Stomach smooth muscle (tissue), 2 donors: ENCODE results near the gene DLK1.

ENCODE experiments used
- H3K27ac ChIP-seq: one replicate; pipeline ENCODE4 v1.7.0; 2013; ENCODE audit warnings: mild to moderate bottlenecking, low read length, inconsistent platforms
- H3K27me3 ChIP-seq, 2 donors: one replicate each; pipeline ENCODE4 v1.7.0; 2013; ENCODE audit warnings: low read length in 2 of 2; ENCODE audit not compliant: insufficient read depth in 2 of 2, control insufficient read depth in 1 of 2
- H3K36me3 ChIP-seq, 2 donors: one replicate each; pipeline ENCODE4 v1.7.0; 2013; ENCODE audit warnings: low read length in 2 of 2; ENCODE audit not compliant: control insufficient read depth in 2 of 2, insufficient read depth in 2 of 2
- H3K4me1 ChIP-seq: one replicate; pipeline ENCODE4 v1.7.0; 2013; ENCODE audit warnings: low read length; ENCODE audit not compliant: control insufficient read depth, insufficient read depth
- H3K4me3 ChIP-seq, 2 donors: one replicate each; pipeline ENCODE4 v1.7.0; 2013; ENCODE audit warnings: low read length in 2 of 2
- H3K9ac ChIP-seq, 2 donors: one replicate each; pipeline ENCODE4 v1.7.0; 2013; ENCODE audit warnings: low read length in 2 of 2, mild to moderate bottlenecking in 1 of 2
- H3K9me3 ChIP-seq, 2 donors: one replicate each; pipeline ENCODE4 v1.7.0; 2013; ENCODE audit warnings: low read length in 2 of 2; ENCODE audit not compliant: control insufficient read depth in 2 of 2
- donor health status: healthy.
- donor health status: Pancreatic carcinoma.

DLK1 gene

GRCh38 chr14:100746326-100746725, 19.6 kb downstream of the DLK1 start:
- H3K9me3 ChIP-seq = peaks cover 3% of the 10 kb centered on the region in 2 donors
- H3K36me3 ChIP-seq = no peaks in the 10 kb centered on the region
- peaks cover 0 to 2% of the 10 kb centered on the region in 2 donors for H3K27me3 ChIP-seq
- no peak overlapping the region for H3K27ac ChIP-seq
- no peak overlapping the region for H3K4me3 ChIP-seq
- no peak overlapping the region for H3K9ac ChIP-seq
- no peaks in the 10 kb centered on the region for H3K4me1 ChIP-seq

GRCh38 chr14:100747021-100747586, 20.4 kb downstream of the DLK1 start:
- H3K4me3 ChIP-seq = no peak overlapping the region
- H3K9me3 ChIP-seq = peaks cover 3% of the 10 kb centered on the region in 2 donors
- no peak overlapping the region for H3K9ac ChIP-seq
- H3K27ac ChIP-seq = no peak overlapping the region
- H3K27me3 ChIP-seq = peaks cover 0 to 2% of the 10 kb centered on the region in 2 donors
- no peaks in the 10 kb centered on the region for H3K4me1 ChIP-seq
- H3K36me3 ChIP-seq = no peaks in the 10 kb centered on the region

GRCh38 chr14:100747736-100748135, 21.0 kb downstream of the DLK1 start:
- Histone ChIP-seq H3K27ac (no peak overlapping the region), H3K9ac (no peak overlapping the region), H3K4me3 (no peak overlapping the region), H3K27me3 (peaks cover 0 to 2% of the 10 kb centered on the region in 2 donors), H3K4me1 (no peaks in the 10 kb centered on the region), H3K9me3 (peaks cover 0 to 1% of the 10 kb centered on the region in 2 donors), H3K36me3 (no peaks in the 10 kb centered on the region)

GRCh38 chr14:100748403-100748802, 21.7 kb downstream of the DLK1 start:
- H3K9ac ChIP-seq = no peak overlapping the region
- no peak overlapping the region for H3K27ac ChIP-seq
- H3K9me3 ChIP-seq = no peaks in the 10 kb centered on the region
- no peak overlapping the region for H3K4me3 ChIP-seq
- H3K4me1 ChIP-seq = no peaks in the 10 kb centered on the region
- peaks cover 3 to 6% of the 10 kb centered on the region in 2 donors for H3K27me3 ChIP-seq
- H3K36me3 ChIP-seq = no peaks in the 10 kb centered on the region

GRCh38 chr14:100748944-100749343, 22.3 kb downstream of the DLK1 start:
- Histone ChIP-seq H3K9me3 (no peaks in the 10 kb centered on the region), H3K36me3 (no peaks in the 10 kb centered on the region), H3K4me3 (no peak overlapping the region)

GRCh38 chr14:100749967-100750597, 23.4 kb downstream of the DLK1 start:
- Histone ChIP-seq H3K4me1 (no peaks in the 10 kb centered on the region), H3K36me3 (no peaks in the 10 kb centered on the region), H3K27ac (no peak overlapping the region), H3K4me3 (no peak overlapping the region), H3K9me3 (no peaks in the 10 kb centered on the region), H3K9ac (no peak overlapping the region), H3K27me3 (peaks cover 3 to 8% of the 10 kb centered on the region in 2 donors)

More at GRCh38 chr14:100748944-100749343, 22.3 kb downstream of the DLK1 start:
- no peak overlapping the region for H3K27ac ChIP-seq
- no peaks in the 10 kb centered on the region for H3K4me1 ChIP-seq
- no peak overlapping the region for H3K9ac ChIP-seq
- peaks cover 3 to 6% of the 10 kb centered on the region in 2 donors for H3K27me3 ChIP-seq

GRCh38 chr14:100750762-100751699, 24.3 kb downstream of the DLK1 start:
- peaks cover 3 to 8% of the 10 kb centered on the region in 2 donors for H3K27me3 ChIP-seq
- H3K4me1 ChIP-seq = no peaks in the 10 kb centered on the region
- H3K36me3 ChIP-seq = no peaks in the 10 kb centered on the region
- no peak overlapping the region for H3K4me3 ChIP-seq
- H3K27ac ChIP-seq = no peak overlapping the region
- H3K9me3 ChIP-seq = no peaks in the 10 kb centered on the region
- no peak overlapping the region for H3K9ac ChIP-seq

- Histone ChIP-seq H3K36me3 (no peaks in the 10 kb centered on the region), H3K27ac (no peak overlapping the region), H3K9me3 (no peaks in the 10 kb centered on the region), H3K4me3 (no peak overlapping the region), H3K9ac (no peak overlapping the region), H3K4me1 (no peaks in the 10 kb centered on the region), H3K27me3 (peaks cover 3 to 6% of the 10 kb centered on the region in 2 donors)
Measured at GRCh38 chr14:100754020-100754419, 27.3 kb downstream of the DLK1 start.

GRCh38 chr14:100755649-100756048, 29.0 kb downstream of the DLK1 start:
- Histone ChIP-seq H3K27ac (no peak overlapping the region), H3K4me3 (no peak overlapping the region), H3K27me3 (peaks cover 3 to 6% of the 10 kb centered on the region in 2 donors), H3K36me3 (no peaks in the 10 kb centered on the region), H3K9ac (no peak overlapping the region), H3K4me1 (no peaks in the 10 kb centered on the region), H3K9me3 (no peaks in the 10 kb centered on the region)

GRCh38 chr14:100761481-100761880, 34.8 kb downstream of the DLK1 start:
- Histone ChIP-seq H3K27ac (no peak overlapping the region), H3K27me3 (peaks cover 0 to 3% of the 10 kb centered on the region in 2 donors), H3K9me3 (no peaks in the 10 kb centered on the region), H3K9ac (no peak overlapping the region), H3K4me3 (no peak overlapping the region), H3K36me3 (no peaks in the 10 kb centered on the region), H3K4me1 (no peaks in the 10 kb centered on the region)
